ENCODE results near the gene HNRNPR.

DNA sequence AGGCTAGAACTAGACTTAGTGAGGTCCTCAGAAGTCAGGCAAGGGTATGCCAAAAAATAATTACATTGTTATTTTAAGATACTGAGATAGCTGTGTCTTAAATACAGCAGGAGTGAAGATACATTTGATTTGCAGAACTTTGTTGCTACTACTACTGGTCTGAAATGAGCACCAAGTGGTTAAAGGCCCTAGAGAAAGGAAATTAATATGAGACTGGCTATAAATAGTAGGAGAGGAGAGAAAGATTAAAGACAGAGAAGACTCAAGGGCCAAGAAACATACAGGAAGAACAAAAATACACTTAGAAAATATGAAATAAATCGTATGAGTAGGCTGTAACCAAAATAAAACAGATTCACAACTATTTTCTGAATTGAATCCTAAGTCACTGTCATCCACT lies 21.3 kb downstream of the HNRNPR start:
- TF ChIP-seq, protein P1, sequence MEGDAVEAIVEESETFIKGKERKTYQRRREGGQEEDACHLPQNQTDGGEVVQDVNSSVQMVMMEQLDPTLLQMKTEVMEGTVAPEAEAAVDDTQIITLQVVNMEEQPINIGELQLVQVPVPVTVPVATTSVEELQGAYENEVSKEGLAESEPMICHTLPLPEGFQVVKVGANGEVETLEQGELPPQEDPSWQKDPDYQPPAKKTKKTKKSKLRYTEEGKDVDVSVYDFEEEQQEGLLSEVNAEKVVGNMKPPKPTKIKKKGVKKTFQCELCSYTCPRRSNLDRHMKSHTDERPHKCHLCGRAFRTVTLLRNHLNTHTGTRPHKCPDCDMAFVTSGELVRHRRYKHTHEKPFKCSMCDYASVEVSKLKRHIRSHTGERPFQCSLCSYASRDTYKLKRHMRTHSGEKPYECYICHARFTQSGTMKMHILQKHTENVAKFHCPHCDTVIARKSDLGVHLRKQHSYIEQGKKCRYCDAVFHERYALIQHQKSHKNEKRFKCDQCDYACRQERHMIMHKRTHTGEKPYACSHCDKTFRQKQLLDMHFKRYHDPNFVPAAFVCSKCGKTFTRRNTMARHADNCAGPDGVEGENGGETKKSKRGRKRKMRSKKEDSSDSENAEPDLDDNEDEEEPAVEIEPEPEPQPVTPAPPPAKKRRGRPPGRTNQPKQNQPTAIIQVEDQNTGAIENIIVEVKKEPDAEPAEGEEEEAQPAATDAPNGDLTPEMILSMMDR (IDR thresholded peaks at IDR 0.05; ENCODE audit: insufficient read depth, low read depth, low read length) = no peak
- no peak for TF ChIP-seq EZH2 (IDR thresholded peaks at IDR 0.05; ENCODE audit: insufficient read depth, low read length)
